Body of pancreas (tissue), 4 donors: Measurements from ENCODE around the gene MEGF9. TPM values are rescaled to one million over a fixed set of nuclear protein-coding genes. Genes with fewer than 3 reads are reported as not detected.

Experiments
- ATAC-seq: fragments of 150-250 bp; one replicate; pipeline ENCODE4 v1.9.1; 2016
- DNase-seq, 4 donors: peaks; one replicate each; pipeline ENCODE4 v3.0.0-alpha.2; 2019
- H3K27ac ChIP-seq, 4 donors: fragments of 200-600 bp; sonication (generic); 1 replicate in 3 of 4; 2 replicates in 1 of 4; pipeline versions ENCODE4 v1.5.1 to v1.6.1; 2016 to 2019; ENCODE audit warnings: mild to moderate bottlenecking in 1 of 4, mixed read lengths in 1 of 4, moderate library complexity in 1 of 4
- H3K27me3 ChIP-seq, 2 donors: fragments of 200-600 bp; sonication (generic); one replicate each; pipeline ENCODE4 v1.6.0; 2016; ENCODE audit warnings: mild to moderate bottlenecking in 1 of 2
- H3K36me3 ChIP-seq, 2 donors: fragments of 200-600 bp; sonication (generic); replicated peaks in 1 of 2; 2 replicates each; pipeline ENCODE4 v1.5.1; 2016; ENCODE audit warnings: low read depth in 2 of 2; ENCODE audit not compliant: insufficient read depth in 1 of 2
- H3K4me1 ChIP-seq: fragments of 200-600 bp; sonication (generic); one replicate; pipeline ENCODE4 v1.6.0; 2016
- H3K4me3 ChIP-seq, 2 donors: fragments of 200-600 bp; sonication (generic); 1 replicate in 1 of 2; 2 replicates in 1 of 2; pipeline ENCODE4 v1.5.1; 2016 to 2019
- H3K9me3 ChIP-seq, 3 donors: fragments of 200-600 bp; sonication (generic); 1 replicate in 2 of 3; 2 replicates in 1 of 3; pipeline ENCODE4 v1.5.1; 2016
- POLR2A ChIP-seq, 3 donors: fragments of 450-650 bp; IDR thresholded peaks; one replicate each; pipeline ENCODE4 v1.6.1; 2016; ENCODE audit warnings: antibody characterized with exemption in 3 of 3, mild to moderate bottlenecking in 2 of 3
- WGBS, 2 donors: methylation state at CpG; one replicate each; pipeline ENCODE4 v1.1.5; 2017; 5-methylcytosine and 5-hydroxymethylcytosine counted together
- intact Hi-C: fragments of 100-400 bp; cut with DNase I; formaldehyde crosslinking; loops from one replicate; pipeline ENCODE4 v1.15.1; 2023
- total RNA-seq, 2 donors: library from RNA; depleted of rRNA; stranded (reverse); fragments of >200 nt; gene quantifications; one replicate each; pipeline ENCODE4 v1.1.0, GENCODE V29; 2016
- TF ChIP-seq, protein P1 (sequence below), 7 experiments: fragments of 450-650 bp in 4 of 7; fragments of 200-600 bp in 3 of 7; sonication (generic) in 3 of 7; IDR thresholded peaks; one replicate each; pipeline ENCODE4 v1.5.1; 2016 to 2019; ENCODE audit warnings: antibody characterized with exemption in 7 of 7

MEGF9 gene
- total RNA-seq, 2 donors from 2014 or later, result 9.6 to 9.9 TPM

DNA sequence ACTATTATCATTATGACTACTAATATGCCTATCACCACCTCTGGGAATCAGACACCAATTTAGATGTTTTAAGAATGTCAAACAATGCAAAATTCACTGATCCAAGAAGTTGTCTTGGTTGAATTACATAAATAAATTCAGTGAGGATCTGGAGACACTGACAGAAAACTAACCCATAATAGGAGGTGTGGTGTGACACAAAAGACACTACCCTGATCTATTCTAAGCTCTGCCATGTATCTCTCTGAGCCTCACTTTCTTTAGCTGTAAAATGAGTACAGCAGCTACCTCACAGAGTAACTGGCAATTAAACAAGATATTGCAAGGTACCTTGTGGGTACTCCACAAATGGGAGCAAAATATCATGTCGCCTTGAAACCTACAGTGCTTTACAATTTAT is 141.8 kb downstream of the MEGF9 start:
- no peak for DNase-seq
- Histone ChIP-seq H3K36me3 (peaks cover 0 to 7% of the 10 kb centered on the region in 2 donors), H3K4me1 (peaks cover 15% of the 10 kb centered on the region), H3K27me3 (no peaks in the 10 kb centered on the region), H3K27ac (no peak overlapping the region), H3K4me3 (no peak overlapping the region), H3K9me3 (no peaks in the 10 kb centered on the region)
- WGBS, 2 donors, result 85 to 100% methylated on average over 1 of the region's 1 CpG
- no peak for ATAC-seq
- intact Hi-C loops, result no loop called here
- no peak for TF ChIP-seq POLR2A (IDR thresholded peaks at IDR 0.05)
- TF ChIP-seq, protein P1, sequence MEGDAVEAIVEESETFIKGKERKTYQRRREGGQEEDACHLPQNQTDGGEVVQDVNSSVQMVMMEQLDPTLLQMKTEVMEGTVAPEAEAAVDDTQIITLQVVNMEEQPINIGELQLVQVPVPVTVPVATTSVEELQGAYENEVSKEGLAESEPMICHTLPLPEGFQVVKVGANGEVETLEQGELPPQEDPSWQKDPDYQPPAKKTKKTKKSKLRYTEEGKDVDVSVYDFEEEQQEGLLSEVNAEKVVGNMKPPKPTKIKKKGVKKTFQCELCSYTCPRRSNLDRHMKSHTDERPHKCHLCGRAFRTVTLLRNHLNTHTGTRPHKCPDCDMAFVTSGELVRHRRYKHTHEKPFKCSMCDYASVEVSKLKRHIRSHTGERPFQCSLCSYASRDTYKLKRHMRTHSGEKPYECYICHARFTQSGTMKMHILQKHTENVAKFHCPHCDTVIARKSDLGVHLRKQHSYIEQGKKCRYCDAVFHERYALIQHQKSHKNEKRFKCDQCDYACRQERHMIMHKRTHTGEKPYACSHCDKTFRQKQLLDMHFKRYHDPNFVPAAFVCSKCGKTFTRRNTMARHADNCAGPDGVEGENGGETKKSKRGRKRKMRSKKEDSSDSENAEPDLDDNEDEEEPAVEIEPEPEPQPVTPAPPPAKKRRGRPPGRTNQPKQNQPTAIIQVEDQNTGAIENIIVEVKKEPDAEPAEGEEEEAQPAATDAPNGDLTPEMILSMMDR (IDR thresholded peaks at IDR 0.05), result no peak

DNA sequence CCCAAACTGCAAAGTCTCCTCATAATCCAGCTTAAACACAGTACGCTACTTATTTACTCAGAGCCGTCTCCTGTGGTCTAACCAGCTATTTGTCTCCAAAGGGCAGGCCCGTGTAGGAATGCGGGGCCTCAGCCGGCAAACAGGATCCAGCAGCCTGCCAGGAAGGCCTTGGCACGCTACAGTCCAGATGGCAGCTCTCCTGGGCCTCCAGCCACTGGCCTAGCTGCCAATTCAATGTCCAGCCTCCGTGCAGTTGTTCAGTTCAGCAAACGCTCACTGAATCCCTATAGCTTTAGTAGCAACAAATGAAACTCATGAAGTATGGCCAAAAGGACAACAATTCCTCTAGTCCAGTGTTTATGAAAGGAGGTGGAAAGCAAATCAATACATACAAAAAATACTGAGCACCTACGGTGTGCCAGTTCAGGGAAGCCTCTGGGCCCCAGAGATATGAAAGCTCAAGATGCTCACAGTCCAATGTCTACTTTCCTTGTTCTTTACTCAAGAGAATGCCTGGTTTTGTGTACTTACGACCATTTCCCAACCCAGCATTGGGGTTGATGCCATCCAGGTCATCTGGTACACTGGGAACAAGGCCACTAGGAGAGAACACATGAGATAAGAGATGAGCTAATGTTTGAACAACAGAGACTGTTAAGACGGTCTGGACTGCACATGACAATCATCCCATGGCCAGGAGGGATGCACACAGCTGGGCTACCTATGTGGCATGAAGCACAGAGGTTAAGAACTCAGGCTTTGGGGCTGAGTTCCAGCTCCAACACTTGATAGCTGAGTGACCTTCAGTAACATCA is 142.6 kb downstream of the MEGF9 start:
- H3K9me3 ChIP-seq, result no peaks in the 10 kb centered on the region
- H3K27me3 ChIP-seq, result no peaks in the 10 kb centered on the region
- H3K36me3 ChIP-seq, result peaks cover 0 to 7% of the 10 kb centered on the region in 2 donors
- ATAC-seq, result peak; percentile 92
- intact Hi-C loops, result no loop called here
- DNase-seq, result peak; percentile 70 to 80 (median 74)
- no peak overlapping the region for H3K4me3 ChIP-seq
- TF ChIP-seq, protein P1 (IDR thresholded peaks at IDR 0.05), result no peak
- TF ChIP-seq POLR2A (IDR thresholded peaks at IDR 0.05), result no peak
- H3K27ac ChIP-seq, result peak overlapping the region in 2 of 4 donors; percentile 61 to 63
- peaks cover 15% of the 10 kb centered on the region for H3K4me1 ChIP-seq
- 22% methylated on average over 11 of the region's 11 CpGs for WGBS, 2 donors

DNA sequence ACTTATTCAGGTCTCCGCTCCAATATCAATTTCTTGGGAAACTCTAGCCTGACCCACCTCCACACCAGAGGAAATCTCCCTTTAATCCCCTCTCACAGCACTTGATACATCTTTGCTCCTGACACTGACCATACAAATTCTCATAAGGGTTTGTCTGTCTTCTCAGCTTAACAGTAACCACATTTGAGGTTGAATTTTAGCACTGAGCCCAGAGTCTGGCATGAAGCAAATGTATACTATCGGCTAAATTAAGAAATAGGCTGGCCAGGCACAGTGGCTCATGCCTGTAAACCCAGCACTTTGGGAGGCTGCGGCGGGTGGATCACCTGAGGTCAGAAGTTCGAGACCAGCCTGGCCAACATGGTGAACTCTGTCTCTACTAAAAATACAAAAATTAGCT is 144.0 kb downstream of the MEGF9 start:
- WGBS, 2 donors, result 92 to 97% methylated on average over 5 of the region's 5 CpGs
- DNase-seq (no peak), ATAC-seq (no peak)
- H3K27ac ChIP-seq, result no peak overlapping the region
- H3K27me3 ChIP-seq, result no peaks in the 10 kb centered on the region
- H3K4me3 ChIP-seq, result no peak overlapping the region
- peaks cover 15% of the 10 kb centered on the region for H3K4me1 ChIP-seq
- TF ChIP-seq POLR2A (IDR thresholded peaks at IDR 0.05), result no peak
- TF ChIP-seq, protein P1 (IDR thresholded peaks at IDR 0.05), result no peak
- intact Hi-C loops, result no loop called here
- H3K9me3 ChIP-seq, result no peaks in the 10 kb centered on the region
- peaks cover 0 to 7% of the 10 kb centered on the region in 2 donors for H3K36me3 ChIP-seq

DNA sequence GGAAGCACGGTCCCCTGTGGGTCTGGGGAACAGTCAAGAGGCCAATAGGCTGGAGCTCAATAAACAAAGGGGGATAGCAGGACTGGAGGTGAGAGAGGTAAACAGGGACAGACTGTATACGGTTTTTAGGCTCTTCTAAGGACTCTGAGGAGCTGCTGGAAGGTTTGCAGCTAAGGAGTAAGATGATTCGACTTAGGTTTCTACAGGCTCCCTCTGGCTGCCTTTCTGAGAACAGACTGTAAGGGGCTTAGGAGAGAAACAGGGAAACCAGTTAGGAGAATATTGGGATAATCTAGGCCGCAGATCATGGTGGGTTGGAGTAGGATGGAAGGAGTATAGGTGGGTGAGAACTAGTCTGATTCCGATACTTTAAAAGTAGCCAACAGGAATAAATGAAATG is 144.7 kb downstream of the MEGF9 start:
- DNase-seq, result no peak
- Histone ChIP-seq H3K27ac (no peak overlapping the region), H3K36me3 (peaks cover 0 to 7% of the 10 kb centered on the region in 2 donors), H3K27me3 (no peaks in the 10 kb centered on the region), H3K4me1 (peaks cover 15% of the 10 kb centered on the region), H3K4me3 (no peak overlapping the region), H3K9me3 (no peaks in the 10 kb centered on the region)
- ATAC-seq, result no peak
- WGBS, 2 donors, result 89 to 91% methylated on average over 5 of the region's 5 CpGs
- intact Hi-C loops, result no loop called here
- TF ChIP-seq, protein P1 (IDR thresholded peaks at IDR 0.05), result no peak
- TF ChIP-seq POLR2A (IDR thresholded peaks at IDR 0.05), result no peak

DNA sequence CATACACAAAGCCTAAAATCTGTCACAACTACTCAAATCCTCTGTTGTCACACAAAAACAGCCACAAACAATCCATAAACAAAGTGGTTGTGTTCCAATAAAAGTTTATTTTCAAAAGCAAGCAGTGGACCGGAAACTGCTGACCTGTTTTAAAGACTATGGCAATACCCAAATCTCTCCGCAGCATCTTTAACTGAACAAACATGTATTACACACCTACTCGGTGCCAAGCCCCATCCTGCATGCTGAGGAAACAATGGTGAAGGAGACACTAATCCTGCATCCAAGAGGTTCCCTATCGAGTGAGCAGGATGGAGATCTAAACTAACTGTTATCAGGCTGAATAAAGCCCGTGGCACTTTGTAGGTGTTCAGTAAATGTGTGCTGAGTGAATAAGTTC is 145.5 kb downstream of the MEGF9 start:
- Histone ChIP-seq H3K27me3 (no peaks in the 10 kb centered on the region), H3K4me1 (peaks cover 15% of the 10 kb centered on the region)

More for the DNA sequence above, 145.5 kb downstream of the MEGF9 start:
- DNase-seq (no peak), ATAC-seq (no peak)
- Histone ChIP-seq H3K9me3 (no peaks in the 10 kb centered on the region), H3K27ac (no peak overlapping the region), H3K36me3 (peaks cover 0 to 7% of the 10 kb centered on the region in 2 donors), H3K4me3 (no peak overlapping the region)
- no peak for TF ChIP-seq POLR2A (IDR thresholded peaks at IDR 0.05)
- TF ChIP-seq, protein P1 (IDR thresholded peaks at IDR 0.05), result no peak
- intact Hi-C loops, result no loop called here
- 84 to 88% methylated on average over 5 of the region's 5 CpGs for WGBS, 2 donors
